NCI-H2107 (cell line): ENCODE measurements around the gene CHM.
"Not testable (repeated sequence)": the region's sequence is repeated elsewhere in the genome, so short reads cannot be mapped to it uniquely, and the experiment has no call there.

Experiments used
- DNase-seq: peaks from one replicate; lab custom pipeline; 2025; lab: John Stamatoyannopoulos, UW

CHM gene

DNA sequence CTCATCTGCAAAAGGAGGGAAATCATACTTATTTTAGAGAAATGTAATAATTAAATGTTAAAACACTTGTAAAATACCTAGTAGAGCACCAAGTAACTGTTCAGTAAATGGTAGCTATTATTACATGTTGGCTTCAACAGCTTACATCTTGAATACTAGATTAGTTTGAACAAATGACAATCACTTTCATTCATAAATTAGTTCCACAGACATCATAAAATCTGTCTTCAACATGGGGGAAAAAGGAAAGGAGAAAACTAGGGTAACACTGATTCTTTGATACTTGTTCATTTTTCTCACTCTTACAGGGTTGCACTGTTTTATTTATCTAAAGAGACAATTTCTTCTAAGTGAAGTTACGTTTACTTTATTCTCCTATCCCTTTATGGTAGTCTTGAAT is 51.7 kb downstream of the CHM start:
- DNase-seq: no peak

GRCh38 chrX:85994797-85995196 is 52.6 kb downstream of the CHM start:
- no peak for DNase-seq

- no peak for DNase-seq
Measured at GRCh38 chrX:85994228-85994627, 53.1 kb downstream of the CHM start.

DNA sequence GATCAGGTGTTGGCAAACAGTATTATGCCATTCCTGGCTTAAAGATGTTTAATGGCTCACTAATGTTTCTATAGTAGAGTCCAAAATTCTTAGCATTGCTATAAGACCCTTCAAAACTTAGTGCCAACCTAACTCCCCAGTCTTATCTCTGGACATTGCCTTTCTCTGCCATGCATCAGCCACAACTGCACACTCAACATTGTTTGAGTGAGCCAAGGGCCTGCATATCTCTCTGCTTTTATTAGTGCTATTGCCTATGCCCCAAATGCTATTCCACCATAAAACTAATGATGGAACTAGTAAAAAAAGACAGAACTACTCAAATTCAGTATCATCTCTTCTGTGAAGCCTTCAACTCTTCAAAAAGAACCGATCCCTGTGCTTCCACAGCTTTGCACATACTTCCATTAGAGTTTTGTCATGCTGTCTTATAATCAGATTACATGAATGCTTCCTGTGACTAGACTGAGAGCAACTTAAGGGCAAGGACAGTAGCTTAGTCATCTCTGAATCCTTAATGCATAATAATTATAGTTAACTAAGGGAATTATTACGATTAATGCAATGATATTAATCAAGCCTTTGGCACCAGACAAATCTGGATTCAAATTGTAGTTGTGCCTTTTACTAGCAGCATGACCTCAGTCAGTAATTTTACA is 53.7 kb downstream of the CHM start:
- DNase-seq: no peak

- no peak for DNase-seq
Measured at GRCh38 chrX:85992811-85993229, 54.5 kb downstream of the CHM start.

GRCh38 chrX:85988353-85988752 is 59.0 kb downstream of the CHM start:
- DNase-seq: no peak

DNA sequence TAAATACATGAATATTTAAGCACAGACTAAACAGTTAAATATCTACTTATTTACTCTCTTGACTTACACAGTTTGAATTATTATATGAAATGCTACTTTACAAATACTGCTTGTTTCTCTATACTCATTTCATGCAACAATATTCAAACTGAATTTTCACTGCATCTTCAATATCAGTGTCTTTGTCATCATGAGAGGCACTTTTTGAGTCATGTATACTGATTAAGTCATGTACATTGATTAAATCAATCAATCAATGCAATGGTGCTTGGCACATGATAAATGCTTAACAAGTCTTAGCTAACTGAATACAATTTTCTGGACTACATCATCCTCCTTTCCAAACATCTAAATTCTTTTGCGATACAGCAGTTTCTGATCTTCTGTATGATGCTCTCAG is 67.1 kb downstream of the CHM start:
- no peak for DNase-seq

GRCh38 chrX:85977218-85977617 is 70.1 kb downstream of the CHM start:
- DNase-seq: no peak

DNA sequence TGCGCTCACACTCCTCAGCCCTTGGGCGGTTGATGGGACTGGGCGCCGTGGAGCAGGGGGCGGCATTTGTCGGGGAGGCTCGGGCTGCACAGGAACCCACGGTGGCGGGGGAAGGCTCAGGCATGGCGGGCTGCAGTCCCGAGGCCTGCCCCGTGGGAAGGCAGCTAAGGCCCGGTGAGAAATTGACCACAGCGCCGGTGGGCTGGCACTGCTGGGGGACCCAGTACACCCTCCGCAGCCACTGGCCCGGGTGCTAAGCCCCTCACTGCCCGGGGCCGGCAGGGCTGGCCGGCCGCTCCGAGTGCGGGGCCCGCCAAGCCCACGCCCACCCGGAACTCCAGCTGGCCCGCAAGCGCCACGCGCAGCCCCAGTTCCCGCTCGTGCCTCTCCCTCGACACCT is 75.0 kb downstream of the CHM start:
- DNase-seq: not testable (repeated sequence)

DNA sequence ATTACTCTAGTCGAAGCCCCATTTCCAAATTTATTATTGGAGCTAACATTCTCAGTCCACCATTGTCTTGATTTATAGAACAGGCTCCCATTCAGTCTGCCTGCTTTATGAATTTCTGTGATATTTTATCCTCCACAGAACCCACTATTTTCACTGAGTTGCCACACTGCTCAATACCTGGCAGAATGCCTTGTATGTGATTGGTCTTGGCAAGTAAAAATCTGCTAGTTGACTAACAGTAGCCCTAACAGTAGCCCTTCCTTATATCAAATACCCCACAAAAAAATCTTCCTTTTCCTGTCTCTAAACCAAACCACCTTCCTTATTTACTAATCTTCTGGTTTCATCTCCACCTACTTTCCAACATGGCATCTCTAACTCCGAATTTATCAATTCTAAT is 82.6 kb downstream of the CHM start:
- DNase-seq: no peak

DNA sequence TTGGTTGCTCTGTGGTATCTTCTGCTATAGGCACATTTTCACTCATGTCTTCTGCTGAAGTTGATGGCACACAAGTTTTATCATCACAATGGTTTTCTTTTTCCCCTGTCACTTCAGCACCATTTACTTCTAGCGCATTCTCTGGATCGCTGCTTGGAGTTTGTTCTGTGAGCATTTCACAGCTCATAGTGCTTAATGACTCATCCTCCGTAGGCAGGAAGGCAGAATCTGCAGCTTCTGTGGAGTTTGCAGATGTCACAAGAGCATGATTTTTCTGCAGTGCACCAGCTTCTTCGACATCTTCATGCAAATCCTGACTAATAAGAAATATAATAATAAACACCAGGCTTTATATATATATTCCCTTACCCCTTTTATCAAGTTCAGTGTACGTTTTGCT is 83.6 kb downstream of the CHM start:
- DNase-seq: no peak

- DNase-seq: no peak
Measured at GRCh38 chrX:85955510-85955909, 91.8 kb downstream of the CHM start.

GRCh38 chrX:85944751-85945150 is 102.6 kb downstream of the CHM start:
- DNase-seq: not testable (repeated sequence)

- no peak for DNase-seq
Measured at GRCh38 chrX:85941275-85941674, 106.1 kb downstream of the CHM start.

- DNase-seq: not testable (repeated sequence)
Measured at GRCh38 chrX:85939942-85940341, 107.4 kb downstream of the CHM start.

GRCh38 chrX:85934399-85934798 is 113.0 kb downstream of the CHM start:
- DNase-seq: not testable (repeated sequence)

GRCh38 chrX:85930099-85930498 is 117.3 kb downstream of the CHM start:
- no peak for DNase-seq

DNA sequence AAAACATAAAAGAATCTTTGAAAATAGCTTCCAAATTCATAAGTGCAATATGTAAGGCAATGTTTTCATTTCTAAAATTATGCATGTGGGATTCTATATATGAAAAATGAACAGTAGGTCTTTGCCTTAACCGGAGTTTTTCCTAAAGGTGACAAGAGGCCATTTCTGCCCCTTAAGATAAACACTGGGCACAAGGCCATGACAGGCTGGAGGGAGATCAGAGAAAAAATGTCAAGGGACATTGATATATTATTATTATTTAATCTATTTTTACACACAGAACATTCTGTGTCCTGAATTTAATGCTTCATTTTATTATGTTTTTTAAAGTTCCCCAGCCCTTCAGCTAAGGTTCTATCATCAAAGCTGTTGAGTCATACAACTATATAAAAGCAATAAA is 118.8 kb downstream of the CHM start:
- no peak for DNase-seq

- no peak for DNase-seq
Measured at GRCh38 chrX:85927740-85928139, 119.6 kb downstream of the CHM start.

- no peak for DNase-seq
Measured at GRCh38 chrX:85922821-85923220, 124.5 kb downstream of the CHM start.

DNA sequence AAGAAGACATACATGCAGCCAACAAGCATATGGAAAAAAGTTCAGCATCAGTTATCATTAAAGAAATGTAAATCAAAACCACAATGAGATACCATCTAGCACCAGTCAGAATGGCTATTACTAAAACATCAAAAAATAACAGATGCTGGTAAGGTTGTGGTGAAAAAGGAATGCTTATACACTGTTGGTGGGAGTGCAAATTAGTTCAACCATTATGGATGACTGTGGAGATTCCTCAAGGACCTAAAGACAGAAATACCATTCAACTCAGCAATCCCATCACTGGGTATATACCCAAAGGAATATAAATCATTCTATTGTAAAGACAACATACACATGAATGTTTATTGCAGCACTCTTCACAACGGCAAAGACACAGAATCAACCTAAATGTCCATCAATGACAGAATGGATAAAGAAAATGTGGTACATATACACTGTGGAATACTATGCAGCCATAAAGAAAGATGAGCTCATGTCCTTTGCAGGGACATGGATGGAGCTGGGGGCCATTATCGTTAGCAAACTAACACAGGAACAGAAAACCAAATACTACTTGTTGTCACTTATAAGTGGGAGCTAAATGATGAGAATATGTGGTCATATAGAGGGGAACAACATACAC is 130.6 kb downstream of the CHM start:
- not testable (repeated sequence) for DNase-seq

DNA sequence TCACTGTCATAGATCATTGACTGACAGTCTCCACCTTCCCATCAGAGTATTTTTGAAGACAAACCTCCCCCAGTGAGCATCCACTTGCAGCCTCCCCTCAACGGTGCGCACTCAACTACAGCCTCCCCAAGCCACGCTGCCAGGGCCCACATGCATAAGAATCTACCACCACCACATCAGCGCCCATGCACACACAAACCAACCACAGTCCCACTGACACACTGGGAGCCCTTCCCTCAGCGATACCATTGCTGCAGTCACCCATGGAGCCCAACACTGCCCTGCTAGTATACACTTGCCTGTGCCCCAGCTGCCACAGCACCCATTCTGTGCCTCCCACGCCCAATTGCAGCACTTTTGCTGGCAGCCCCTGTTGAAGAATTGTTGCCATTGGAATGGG is 132.9 kb downstream of the CHM start:
- no peak for DNase-seq

DNA sequence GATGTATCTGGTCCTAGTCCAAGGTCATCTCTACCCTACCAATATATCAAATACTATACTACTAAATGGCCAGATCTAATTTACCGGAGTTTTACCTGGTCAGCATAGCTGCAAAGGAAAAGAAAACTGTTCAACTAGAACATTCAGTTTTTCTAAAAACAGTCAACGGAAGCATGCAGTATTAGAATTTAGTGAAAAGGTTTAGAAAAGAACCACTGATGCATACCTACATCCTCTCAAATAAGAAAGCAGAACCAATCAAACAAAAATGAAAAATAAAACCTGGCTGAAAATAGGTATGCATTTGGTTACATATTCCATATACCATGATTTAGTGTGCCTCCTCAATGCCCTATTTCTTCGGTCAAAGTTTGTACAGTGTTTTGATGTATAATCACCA is 140.0 kb downstream of the CHM start:
- DNase-seq: no peak

- DNase-seq: no peak
Measured at GRCh38 chrX:85906399-85906798, 141.0 kb downstream of the CHM start.
